ENCODE data around the gene ZIC1.

Gene ZIC1

GRCh38 chr3:147411815-147412241, 2.7 kb downstream of the ZIC1 start:
- DNase-seq = no peak

GRCh38 chr3:147412261-147412916, 3.2 kb downstream of the ZIC1 start:
- DNase-seq = no peak

GRCh38 chr3:147412917-147413685, 3.9 kb downstream of the ZIC1 start:
- DNase-seq = no peak

- no peak for DNase-seq
These were observed 4.7 kb downstream of the ZIC1 start for GRCh38 chr3:147413686-147414389.

- no peak for DNase-seq
These were observed 5.4 kb downstream of the ZIC1 start for GRCh38 chr3:147414390-147415138.

GRCh38 chr3:147415286-147415685, 6.1 kb downstream of the ZIC1 start:
- no peak for DNase-seq

- DNase-seq = no peak
These were observed 6.7 kb downstream of the ZIC1 start for GRCh38 chr3:147415874-147416273.

- no peak for DNase-seq
These were observed 7.8 kb downstream of the ZIC1 start for GRCh38 chr3:147416931-147417330.

- no peak for DNase-seq
These were observed 8.6 kb downstream of the ZIC1 start for GRCh38 chr3:147417551-147418295.

- no peak for DNase-seq
These were observed 9.2 kb downstream of the ZIC1 start for GRCh38 chr3:147418371-147418781.

GRCh38 chr3:147418808-147419701, 9.9 kb downstream of the ZIC1 start:
- no peak for DNase-seq

- no peak for DNase-seq
These were observed 10.6 kb downstream of the ZIC1 start for GRCh38 chr3:147419781-147420224.

- no peak for DNase-seq
These were observed 11.4 kb downstream of the ZIC1 start for GRCh38 chr3:147420353-147421183.

- DNase-seq = no peak
These were observed 12.2 kb downstream of the ZIC1 start for GRCh38 chr3:147421184-147421912.

GRCh38 chr3:147422196-147422595, 13.0 kb downstream of the ZIC1 start:
- no peak for DNase-seq

- DNase-seq = no peak
These were observed 13.7 kb downstream of the ZIC1 start for GRCh38 chr3:147422601-147423536.

- no peak for DNase-seq
These were observed 14.3 kb downstream of the ZIC1 start for GRCh38 chr3:147423537-147423797.

GRCh38 chr3:147423798-147424580, 14.8 kb downstream of the ZIC1 start:
- DNase-seq = no peak
